Measurements from ENCODE around the gene NLGN4X. TPM values are rescaled to one million over a fixed set of nuclear protein-coding genes. Genes with fewer than 3 reads are reported as not detected.

The NLGN4X gene
- total RNA-seq, 6 donors from 2014 or later: 1.1 to 3.1 (median 2.3) TPM

- no peaks in the 10 kb centered on the region for H3K36me3 ChIP-seq
- TF ChIP-seq, protein P1, sequence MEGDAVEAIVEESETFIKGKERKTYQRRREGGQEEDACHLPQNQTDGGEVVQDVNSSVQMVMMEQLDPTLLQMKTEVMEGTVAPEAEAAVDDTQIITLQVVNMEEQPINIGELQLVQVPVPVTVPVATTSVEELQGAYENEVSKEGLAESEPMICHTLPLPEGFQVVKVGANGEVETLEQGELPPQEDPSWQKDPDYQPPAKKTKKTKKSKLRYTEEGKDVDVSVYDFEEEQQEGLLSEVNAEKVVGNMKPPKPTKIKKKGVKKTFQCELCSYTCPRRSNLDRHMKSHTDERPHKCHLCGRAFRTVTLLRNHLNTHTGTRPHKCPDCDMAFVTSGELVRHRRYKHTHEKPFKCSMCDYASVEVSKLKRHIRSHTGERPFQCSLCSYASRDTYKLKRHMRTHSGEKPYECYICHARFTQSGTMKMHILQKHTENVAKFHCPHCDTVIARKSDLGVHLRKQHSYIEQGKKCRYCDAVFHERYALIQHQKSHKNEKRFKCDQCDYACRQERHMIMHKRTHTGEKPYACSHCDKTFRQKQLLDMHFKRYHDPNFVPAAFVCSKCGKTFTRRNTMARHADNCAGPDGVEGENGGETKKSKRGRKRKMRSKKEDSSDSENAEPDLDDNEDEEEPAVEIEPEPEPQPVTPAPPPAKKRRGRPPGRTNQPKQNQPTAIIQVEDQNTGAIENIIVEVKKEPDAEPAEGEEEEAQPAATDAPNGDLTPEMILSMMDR (IDR thresholded peaks at IDR 0.05): no peak
- TF ChIP-seq EP300 (IDR thresholded peaks at IDR 0.05) (no peak), POLR2AphosphoS5 (IDR thresholded peaks at IDR 0.05) (no peak), POLR2A (IDR thresholded peaks at IDR 0.05) (no peak)
- H3K27me3 ChIP-seq: peaks cover 0 to 17% (median 0%) of the 10 kb centered on the region in 4 donors
- 0 to 3% methylated on average over 8 to 42 of the region's 46 CpGs for WGBS, 2 donors
- ATAC-seq (ENCODE audit: low FRiP score in 2 of 2) (peak in 1 of 2 donors; percentile 55), DNase-seq (peak in 1 of 2 donors; percentile 44)
- H3K27ac ChIP-seq: peak overlapping the region in 1 of 4 donors; percentile 32
- H3K4me1 ChIP-seq: peaks cover 0 to 24% (median 2%) of the 10 kb centered on the region in 4 donors
- H3K9me3 ChIP-seq: no peaks in the 10 kb centered on the region
- peak overlapping the region in 3 of 4 donors; percentile 35 to 51 (median 42) for H3K4me3 ChIP-seq
Observed at GRCh38 chrX:6225911-6226595, 2.6 kb downstream of the NLGN4X start.

DNA sequence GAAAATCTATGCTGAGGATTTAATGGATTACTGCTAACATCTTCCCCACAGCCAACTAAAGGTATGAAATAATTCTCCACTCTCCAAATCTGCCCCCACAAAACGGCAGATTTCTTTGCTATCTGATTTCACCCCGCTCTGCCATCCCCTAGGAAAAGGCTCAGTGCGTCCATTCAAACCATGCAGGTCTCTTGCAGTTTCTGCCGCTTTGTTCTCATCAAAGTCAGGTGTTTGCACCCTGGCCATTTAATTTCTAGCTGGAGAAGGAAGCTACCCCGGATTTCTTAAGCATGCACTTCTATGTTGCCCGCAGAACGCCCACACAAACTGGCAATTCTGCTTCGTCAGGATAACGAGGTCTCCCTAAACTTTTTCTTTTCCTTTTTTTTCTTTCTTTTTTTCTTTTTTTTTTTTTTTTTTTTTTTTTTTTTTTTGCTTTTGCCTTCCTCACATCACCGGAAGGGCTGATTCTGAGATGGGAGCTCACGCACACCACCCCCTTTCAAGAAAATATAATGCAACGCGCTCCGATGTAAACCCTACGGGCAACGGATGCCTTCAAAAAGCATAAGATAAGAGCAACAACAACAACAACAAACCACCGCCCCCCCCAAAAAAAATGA, 3.3 kb downstream of the NLGN4X start:
- TF ChIP-seq POLR2AphosphoS5 (IDR thresholded peaks at IDR 0.05): no peak
- TF ChIP-seq, protein P1 (IDR thresholded peaks at IDR 0.05): no peak
- no peak for TF ChIP-seq POLR2A (IDR thresholded peaks at IDR 0.05)
- no peak for TF ChIP-seq EP300 (IDR thresholded peaks at IDR 0.05)
- no peak overlapping the region for H3K27ac ChIP-seq
- no peaks in the 10 kb centered on the region for H3K36me3 ChIP-seq
- no peak for DNase-seq
- H3K4me3 ChIP-seq: peak overlapping the region in 1 of 4 donors; percentile 51
- H3K9me3 ChIP-seq: no peaks in the 10 kb centered on the region
- peaks cover 0 to 17% (median 0%) of the 10 kb centered on the region in 4 donors for H3K27me3 ChIP-seq
- ATAC-seq (ENCODE audit: low FRiP score in 2 of 2): no peak
- 7 to 12% methylated on average over 12 to 17 of the region's 17 CpGs for WGBS, 2 donors
- peaks cover 0 to 24% (median 2%) of the 10 kb centered on the region in 4 donors for H3K4me1 ChIP-seq

DNA sequence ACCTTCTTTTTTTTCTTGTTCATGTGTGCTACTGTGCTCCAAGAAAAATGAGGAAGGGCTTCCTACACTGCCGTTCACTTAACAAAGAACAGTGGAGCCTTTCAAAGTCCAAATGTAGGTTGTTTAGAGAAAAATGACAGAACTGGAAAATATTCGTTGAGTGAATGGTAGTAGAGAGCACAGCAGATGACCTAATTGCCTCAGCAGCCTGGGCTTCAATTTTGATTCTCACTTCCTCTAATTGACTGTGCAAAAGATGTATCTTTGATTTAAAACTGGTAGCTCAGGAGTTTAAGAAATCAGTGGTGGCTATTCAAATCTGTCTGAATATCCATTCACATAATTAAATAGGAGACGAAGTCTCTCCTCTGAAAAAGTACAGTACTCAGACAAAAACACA, 5.2 kb downstream of the NLGN4X start:
- Histone ChIP-seq H3K27ac (no peak overlapping the region), H3K27me3 (peaks cover 0 to 17% (median 0%) of the 10 kb centered on the region in 4 donors), H3K9me3 (no peaks in the 10 kb centered on the region), H3K36me3 (no peaks in the 10 kb centered on the region), H3K4me3 (no peak overlapping the region), H3K4me1 (peaks cover 0 to 24% (median 2%) of the 10 kb centered on the region in 4 donors)
- DNase-seq (no peak), ATAC-seq (ENCODE audit: low FRiP score in 2 of 2) (no peak)
- WGBS, 2 donors: 37 to 53% methylated on average over 3 of the region's 3 CpGs
- TF ChIP-seq, protein P1 (IDR thresholded peaks at IDR 0.05): no peak
- TF ChIP-seq POLR2A (IDR thresholded peaks at IDR 0.05) (no peak), POLR2AphosphoS5 (IDR thresholded peaks at IDR 0.05) (no peak), EP300 (IDR thresholded peaks at IDR 0.05) (no peak)

GRCh38 chrX:6210230-6210629, 18.4 kb downstream of the NLGN4X start:
- no peak overlapping the region for H3K27ac ChIP-seq
- H3K36me3 ChIP-seq: no peaks in the 10 kb centered on the region
- WGBS, 2 donors: 85 to 86% methylated on average over 8 of the region's 8 CpGs
- ATAC-seq (ENCODE audit: low FRiP score in 2 of 2) (no peak), DNase-seq (no peak)
- H3K4me1 ChIP-seq: no peaks in the 10 kb centered on the region
- H3K9me3 ChIP-seq: no peaks in the 10 kb centered on the region
- H3K27me3 ChIP-seq: no peaks in the 10 kb centered on the region
- no peak overlapping the region for H3K4me3 ChIP-seq
- TF ChIP-seq, protein P1 (IDR thresholded peaks at IDR 0.05): no peak
- no peak for TF ChIP-seq POLR2AphosphoS5 (IDR thresholded peaks at IDR 0.05)
- TF ChIP-seq POLR2A (IDR thresholded peaks at IDR 0.05): no peak
- TF ChIP-seq EP300 (IDR thresholded peaks at IDR 0.05): no peak

Data from upper lobe of left lung (tissue), 6 donors.